ENCODE measurements around the gene MYOD1. TPM values are rescaled to one million over a fixed set of nuclear protein-coding genes. Genes with fewer than 3 reads are reported as not detected.
A peak's percentile ranks its signal among the peaks of the same experiment; 100 is the strongest.

MYOD1 gene
- total and polyA plus RNA-seq, 9 of the 15 experiments (the other 6 are each of a cell fraction or from before 2014, with no cell fraction given), result not detected

DNA sequence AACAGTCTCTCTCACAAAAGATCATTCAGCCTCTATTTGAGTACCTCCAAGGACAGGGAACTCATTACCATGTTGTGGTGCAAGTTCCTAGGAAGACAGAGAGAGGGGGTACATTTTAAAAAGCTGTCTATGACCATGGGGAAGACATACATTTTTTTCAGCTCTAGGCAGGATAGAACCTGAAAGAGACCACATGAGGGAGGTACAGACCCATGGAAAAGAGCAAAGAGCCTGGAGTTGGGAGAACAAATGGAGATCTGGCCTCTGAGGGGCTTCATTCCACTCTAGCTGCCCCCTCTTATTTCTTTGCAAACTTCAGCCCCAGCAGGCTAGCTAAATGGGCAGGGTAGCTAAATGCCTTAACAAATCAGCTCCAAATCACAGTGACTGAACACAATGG is 51.5 kb downstream of the MYOD1 start:
- no peak for FAIRE-seq
- no peak for DNase-seq (ENCODE audit: extremely low read depth in 1 of 4, low spot score in 3 of 4)
- no peak overlapping the region for H3K4me2 ChIP-seq (ENCODE audit: insufficient read depth, low read length)
- ATAC-seq, result no peak
- H3K4me1 ChIP-seq (replicated peaks in 1 of 2; ENCODE audit: control insufficient read depth in 2 of 2, insufficient read depth in 2 of 2, low read length in 2 of 2), result peaks cover 4 to 12% of the 10 kb centered on the region in 2 experiments; a peak in 3 of 5 replicates
- peak in 1 of 2 experiments; percentile 25; a peak in 1 of 4 replicates for TF ChIP-seq RAD21 (CRISPR knock-in tag; conservative IDR thresholded peaks at IDR 0.05 in 1 of 2, IDR thresholded peaks at IDR 0.05 in 1 of 2)
- no peak for TF ChIP-seq ATF1 (CRISPR knock-in tag; IDR thresholded peaks at IDR 0.05)
- no peak for TF ChIP-seq ATF1 (tag; IDR thresholded peaks at IDR 0.05)
- TF ChIP-seq PCBP2 (IDR thresholded peaks at IDR 0.05; ENCODE audit: low read depth, low read length, poor library complexity, severe bottlenecking), result no peak
- TF ChIP-seq BRF1 (IDR thresholded peaks at IDR 0.05; ENCODE audit: borderline replicate concordance, extremely low read depth, insufficient read length), result no peak
- TF ChIP-seq ASH1L (IDR thresholded peaks at IDR 0.05; ENCODE audit: borderline replicate concordance, low read depth, partially characterized antibody), result no peak
- BruUV-seq (replicated peaks), result no TSS peak
- in situ Hi-C loops (cut with MboI) (no loop called here), intact Hi-C loops (cut with micrococcal nuclease) (no loop called here)
- H3K4me3 ChIP-seq, result no peak overlapping the region
- H3K9ac ChIP-seq (ENCODE audit: insufficient read depth in 1 of 2, low read depth in 2 of 2, low read length in 2 of 2), result no peak overlapping the region
- no peak overlapping the region for H2AFZ ChIP-seq (ENCODE audit: low read depth, low read length)
- POLR2A ChIA-PET, result interaction anchor here (0.6 kb wide), 1 partner anchor 854 kb away, joined by 3 read pairs; no protein-coding TSS in a partner anchor
- H3K36me3 ChIP-seq (ENCODE audit: control insufficient read depth, insufficient read depth, low read length), result no peaks in the 10 kb centered on the region
- no peak overlapping the region for H3K27ac ChIP-seq (ENCODE audit: extremely low read depth, low read depth, low read length)
- CTCF ChIA-PET (ENCODE audit: low intra/inter-chr PET ratio), result no interaction called here
- H3K79me2 ChIP-seq (ENCODE audit: control insufficient read depth, insufficient read depth, low read length), result no peaks in the 10 kb centered on the region
- H3K9me3 ChIP-seq (replicated peaks; ENCODE audit: control insufficient read depth, insufficient read depth, low read depth, low read length), result no peaks in the 10 kb centered on the region
- H3K9me1 ChIP-seq (ENCODE audit: control insufficient read depth, insufficient read depth, low read length), result no peaks in the 10 kb centered on the region
- peaks cover 21 to 55% of the 10 kb centered on the region in 2 experiments; a peak in 4 of 5 replicates for H3K27me3 ChIP-seq (ENCODE audit: control insufficient read depth in 2 of 2, insufficient read depth in 2 of 2, low read length in 2 of 2)
- H4K20me1 ChIP-seq (replicated peaks; ENCODE audit: control insufficient read depth, insufficient read depth, low read length), result peaks cover 11% of the 10 kb centered on the region; the same call in 1 of the 2 replicates

DNA sequence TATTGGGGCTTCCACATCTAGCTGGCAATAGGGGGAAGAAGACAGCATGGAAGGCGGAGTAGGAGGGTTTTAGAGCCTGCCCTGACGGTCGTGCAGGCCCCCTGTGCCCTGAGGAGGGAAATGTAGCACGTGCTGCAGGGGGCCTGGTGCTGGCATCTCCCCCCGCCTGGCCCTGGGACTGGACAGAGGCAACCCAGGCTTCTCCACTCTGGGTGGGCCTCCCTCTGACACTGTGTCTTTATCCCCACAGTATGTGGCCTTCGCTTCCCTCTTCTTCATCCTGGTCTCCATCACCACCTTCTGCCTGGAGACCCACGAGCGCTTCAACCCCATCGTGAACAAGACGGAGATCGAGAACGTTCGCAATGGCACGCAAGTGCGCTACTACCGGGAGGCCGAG is 52.0 kb downstream of the MYOD1 start:
- H3K9ac ChIP-seq (ENCODE audit: insufficient read depth in 1 of 2, low read depth in 2 of 2, low read length in 2 of 2), result no peak overlapping the region
- no peak for FAIRE-seq
- 39% methylated on average over 17 of the region's 17 CpGs for WGBS (ENCODE audit: insufficient coverage, low coverage, missing lambda C conversion rate)
- CTCF ChIA-PET (ENCODE audit: low intra/inter-chr PET ratio), result no interaction called here
- intact Hi-C loops (cut with micrococcal nuclease) (no loop called here), in situ Hi-C loops (cut with MboI) (no loop called here)
- no TSS peak for BruUV-seq (replicated peaks)
- no peaks in the 10 kb centered on the region for H3K79me2 ChIP-seq (ENCODE audit: control insufficient read depth, insufficient read depth, low read length)
- DNase-seq (ENCODE audit: extremely low read depth in 1 of 4, low spot score in 3 of 4), result no peak
- peaks cover 21 to 50% of the 10 kb centered on the region in 2 experiments; a peak in 4 of 5 replicates for H3K27me3 ChIP-seq (ENCODE audit: control insufficient read depth in 2 of 2, insufficient read depth in 2 of 2, low read length in 2 of 2)
- H3K9me1 ChIP-seq (ENCODE audit: control insufficient read depth, insufficient read depth, low read length), result no peaks in the 10 kb centered on the region
- H3K36me3 ChIP-seq (ENCODE audit: control insufficient read depth, insufficient read depth, low read length), result no peaks in the 10 kb centered on the region
- POLR2A ChIA-PET, result interaction anchor here (0.6 kb wide), 1 partner anchor 854 kb away, joined by 3 read pairs; no protein-coding TSS in a partner anchor
- H3K4me1 ChIP-seq (replicated peaks in 1 of 2; ENCODE audit: control insufficient read depth in 2 of 2, insufficient read depth in 2 of 2, low read length in 2 of 2), result peaks cover 4 to 12% of the 10 kb centered on the region in 2 experiments; a peak in 3 of 5 replicates
- peaks cover 7% of the 10 kb centered on the region; the same call in 1 of the 2 replicates for H4K20me1 ChIP-seq (replicated peaks; ENCODE audit: control insufficient read depth, insufficient read depth, low read length)
- H3K4me2 ChIP-seq (ENCODE audit: insufficient read depth, low read length), result no peak overlapping the region
- ATAC-seq, result no peak
- no peaks in the 10 kb centered on the region for H3K9me3 ChIP-seq (replicated peaks; ENCODE audit: control insufficient read depth, insufficient read depth, low read depth, low read length)
- H2AFZ ChIP-seq (ENCODE audit: low read depth, low read length), result no peak overlapping the region
- H3K27ac ChIP-seq (ENCODE audit: extremely low read depth, low read depth, low read length), result no peak overlapping the region
- no peak overlapping the region for H3K4me3 ChIP-seq
- TF ChIP-seq, protein P1, sequence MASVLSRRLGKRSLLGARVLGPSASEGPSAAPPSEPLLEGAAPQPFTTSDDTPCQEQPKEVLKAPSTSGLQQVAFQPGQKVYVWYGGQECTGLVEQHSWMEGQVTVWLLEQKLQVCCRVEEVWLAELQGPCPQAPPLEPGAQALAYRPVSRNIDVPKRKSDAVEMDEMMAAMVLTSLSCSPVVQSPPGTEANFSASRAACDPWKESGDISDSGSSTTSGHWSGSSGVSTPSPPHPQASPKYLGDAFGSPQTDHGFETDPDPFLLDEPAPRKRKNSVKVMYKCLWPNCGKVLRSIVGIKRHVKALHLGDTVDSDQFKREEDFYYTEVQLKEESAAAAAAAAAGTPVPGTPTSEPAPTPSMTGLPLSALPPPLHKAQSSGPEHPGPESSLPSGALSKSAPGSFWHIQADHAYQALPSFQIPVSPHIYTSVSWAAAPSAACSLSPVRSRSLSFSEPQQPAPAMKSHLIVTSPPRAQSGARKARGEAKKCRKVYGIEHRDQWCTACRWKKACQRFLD (CRISPR knock-in tag; IDR thresholded peaks at IDR 0.05), result no peak
- no peak for TF ChIP-seq MEIS2 (IDR thresholded peaks at IDR 0.05; ENCODE audit: partially characterized antibody)
- TF ChIP-seq TCF3 (CRISPR knock-in tag; IDR thresholded peaks at IDR 0.05), result no peak
- TF ChIP-seq, protein P2, sequence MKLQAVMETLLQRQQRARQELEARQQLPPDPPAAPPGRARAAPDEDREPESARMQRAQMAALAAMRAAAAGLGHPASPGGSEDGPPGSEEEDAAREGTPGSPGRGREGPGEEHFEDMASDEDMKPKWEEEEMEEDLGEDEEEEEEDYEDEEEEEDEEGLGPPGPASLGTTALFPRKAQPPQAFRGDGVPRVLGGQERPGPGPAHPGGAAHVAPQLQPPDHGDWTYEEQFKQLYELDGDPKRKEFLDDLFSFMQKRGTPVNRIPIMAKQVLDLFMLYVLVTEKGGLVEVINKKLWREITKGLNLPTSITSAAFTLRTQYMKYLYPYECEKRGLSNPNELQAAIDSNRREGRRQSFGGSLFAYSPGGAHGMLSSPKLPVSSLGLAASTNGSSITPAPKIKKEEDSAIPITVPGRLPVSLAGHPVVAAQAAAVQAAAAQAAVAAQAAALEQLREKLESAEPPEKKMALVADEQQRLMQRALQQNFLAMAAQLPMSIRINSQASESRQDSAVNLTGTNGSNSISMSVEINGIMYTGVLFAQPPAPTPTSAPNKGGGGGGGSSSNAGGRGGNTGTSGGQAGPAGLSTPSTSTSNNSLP (IDR thresholded peaks at IDR 0.05; ENCODE audit: borderline replicate concordance, low read depth, low read length), result no peak
- TF ChIP-seq, protein P3, sequence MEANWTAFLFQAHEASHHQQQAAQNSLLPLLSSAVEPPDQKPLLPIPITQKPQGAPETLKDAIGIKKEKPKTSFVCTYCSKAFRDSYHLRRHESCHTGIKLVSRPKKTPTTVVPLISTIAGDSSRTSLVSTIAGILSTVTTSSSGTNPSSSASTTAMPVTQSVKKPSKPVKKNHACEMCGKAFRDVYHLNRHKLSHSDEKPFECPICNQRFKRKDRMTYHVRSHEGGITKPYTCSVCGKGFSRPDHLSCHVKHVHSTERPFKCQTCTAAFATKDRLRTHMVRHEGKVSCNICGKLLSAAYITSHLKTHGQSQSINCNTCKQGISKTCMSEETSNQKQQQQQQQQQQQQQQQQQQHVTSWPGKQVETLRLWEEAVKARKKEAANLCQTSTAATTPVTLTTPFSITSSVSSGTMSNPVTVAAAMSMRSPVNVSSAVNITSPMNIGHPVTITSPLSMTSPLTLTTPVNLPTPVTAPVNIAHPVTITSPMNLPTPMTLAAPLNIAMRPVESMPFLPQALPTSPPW (CRISPR knock-in tag; IDR thresholded peaks at IDR 0.05), result no peak
